Right atrium auricular region (tissue), 2 donors: ENCODE measurements around the gene GLE1. TPM values are rescaled to one million over a fixed set of nuclear protein-coding genes. Genes with fewer than 3 reads are reported as not detected.

Source experiments
- DNase-seq: peaks from one replicate; pipeline ENCODE4 v3.0.0-alpha.2; 2019; ENCODE audit warnings: low spot score
- H3K27ac ChIP-seq, 2 donors: fragments of 200-600 bp; sonication (generic); 1 replicate in 1 of 2; 2 replicates in 1 of 2; pipeline ENCODE4 v1.5.1; 2016 to 2019
- H3K27me3 ChIP-seq, 2 donors: fragments of 200-600 bp; sonication (generic); one replicate each; pipeline versions ENCODE4 v1.5.1 to v1.6.0; 2017 to 2019
- H3K36me3 ChIP-seq: fragments of 200-600 bp; sonication (generic); one replicate; pipeline ENCODE4 v1.5.1; 2016
- H3K4me1 ChIP-seq, 2 donors: fragments of 200-600 bp; sonication (generic); one replicate each; pipeline versions ENCODE4 v1.5.1 to v1.6.0; 2017 to 2019
- H3K4me3 ChIP-seq, 2 donors: fragments of 200-600 bp; sonication (generic); 1 replicate in 1 of 2; 2 replicates in 1 of 2; pipeline ENCODE4 v1.5.1; 2017 to 2019; ENCODE audit warnings: mild to moderate bottlenecking in 1 of 2, moderate library complexity in 1 of 2
- H3K9me3 ChIP-seq, 2 donors: fragments of 200-600 bp; sonication (generic); one replicate each; pipeline ENCODE4 v1.5.1; 2019
- CTCF ChIP-seq, 2 donors: fragments of 200-600 bp; sonication (generic); IDR thresholded peaks; one replicate each; pipeline ENCODE4 v1.5.1; 2019; ENCODE audit warnings: antibody characterized with exemption in 2 of 2
- total RNA-seq, 2 donors: library from RNA; depleted of rRNA; stranded (reverse); fragments of >200 nt; gene quantifications; one replicate each; pipeline ENCODE4 v1.1.0, GENCODE V29; 2016

The GLE1 gene
- total RNA-seq, 2 donors from 2014 or later: 14.4 to 18.1 TPM

- no peak overlapping the region for H3K4me3 ChIP-seq
- no peaks in the 10 kb centered on the region for H3K9me3 ChIP-seq
- H3K36me3 ChIP-seq: peaks cover 6% of the 10 kb centered on the region
- H3K4me1 ChIP-seq: peaks cover 0 to 9% of the 10 kb centered on the region in 2 donors
- TF ChIP-seq CTCF (IDR thresholded peaks at IDR 0.05): no peak
- H3K27me3 ChIP-seq: no peaks in the 10 kb centered on the region
- peak; percentile 74 for DNase-seq
- no peak overlapping the region for H3K27ac ChIP-seq
These were observed 10.3 kb upstream of the GLE1 start for GRCh38 chr9:128494108-128494745.

- Histone ChIP-seq H3K36me3 (peaks cover 7% of the 10 kb centered on the region), H3K4me1 (peaks cover 0 to 9% of the 10 kb centered on the region in 2 donors), H3K27ac (no peak overlapping the region), H3K27me3 (no peaks in the 10 kb centered on the region), H3K4me3 (no peak overlapping the region), H3K9me3 (no peaks in the 10 kb centered on the region)
- DNase-seq: no peak
- TF ChIP-seq CTCF (IDR thresholded peaks at IDR 0.05): no peak
These were observed 9.8 kb upstream of the GLE1 start for GRCh38 chr9:128494746-128495129.

GRCh38 chr9:128495296-128495695 lies 9.2 kb upstream of the GLE1 start:
- Histone ChIP-seq H3K9me3 (no peaks in the 10 kb centered on the region), H3K4me3 (no peak overlapping the region), H3K36me3 (peaks cover 12% of the 10 kb centered on the region), H3K27me3 (no peaks in the 10 kb centered on the region), H3K27ac (no peak overlapping the region), H3K4me1 (peaks cover 0 to 9% of the 10 kb centered on the region in 2 donors)
- DNase-seq: no peak
- TF ChIP-seq CTCF (IDR thresholded peaks at IDR 0.05): no peak

GRCh38 chr9:128495804-128496417 lies 8.6 kb upstream of the GLE1 start:
- TF ChIP-seq CTCF (IDR thresholded peaks at IDR 0.05): no peak
- Histone ChIP-seq H3K27ac (no peak overlapping the region), H3K4me1 (peaks cover 0 to 9% of the 10 kb centered on the region in 2 donors), H3K9me3 (no peaks in the 10 kb centered on the region), H3K36me3 (peaks cover 12% of the 10 kb centered on the region), H3K4me3 (no peak overlapping the region), H3K27me3 (no peaks in the 10 kb centered on the region)
- DNase-seq: no peak

GRCh38 chr9:128497824-128498610 lies 6.5 kb upstream of the GLE1 start:
- no peaks in the 10 kb centered on the region for H3K27me3 ChIP-seq
- H3K4me1 ChIP-seq: peaks cover 0 to 9% of the 10 kb centered on the region in 2 donors
- H3K36me3 ChIP-seq: peaks cover 6% of the 10 kb centered on the region
- no peak for TF ChIP-seq CTCF (IDR thresholded peaks at IDR 0.05)
- H3K4me3 ChIP-seq: no peak overlapping the region
- H3K9me3 ChIP-seq: no peaks in the 10 kb centered on the region
- DNase-seq: no peak
- H3K27ac ChIP-seq: no peak overlapping the region
